A673 (cell line): ENCODE data around the gene INO80C. TPM values are rescaled to one million over a fixed set of nuclear protein-coding genes. Genes with fewer than 3 reads are reported as not detected.

ENCODE experiments used
- BruUV-seq: library from RNA; stranded (reverse); fragments of 400-500 nt; replicated peaks from 2 replicates; lab custom pipeline; 2021; lab: Mats Ljungman, UMichigan
- CTCF ChIA-PET: fragments of 300-600 bp; sonication (Branson Sonifier 250); formaldehyde crosslinking; loops from one replicate; lab custom pipeline; 2022; ENCODE audit warnings: antibody characterized with exemption; lab: Charles Lee
- POLR2A ChIA-PET: fragments of 300-600 bp; sonication (Branson Sonifier 250); formaldehyde crosslinking; loops from one replicate; lab custom pipeline; 2022; ENCODE audit warnings: antibody characterized with exemption; ENCODE audit not compliant: low non-redundant PET; lab: Charles Lee
- DNase-seq: peaks from one replicate; pipeline ENCODE4 v3.0.0-alpha.2; 2015; ENCODE audit warnings: low spot score
- H3K27ac ChIP-seq: fragments of 200-600 bp; sonication (generic); 2 replicates; pipeline ENCODE4 v1.5.1; 2016; ENCODE audit warnings: mixed run types, low read depth, mild to moderate bottlenecking, mixed read lengths, antibody characterized with exemption, low read length; ENCODE audit not compliant: poor library complexity, severe bottlenecking
- H3K27me3 ChIP-seq: fragments of 200-600 bp; sonication (generic); replicated peaks from 2 replicates; pipeline ENCODE4 v1.6.1; 2017; ENCODE audit warnings: mixed run types, low read depth, mild to moderate bottlenecking, mixed read lengths, antibody characterized with exemption, low read length; ENCODE audit not compliant: insufficient read depth, poor library complexity
- H3K36me3 ChIP-seq: fragments of 200-600 bp; sonication (generic); 2 replicates; pipeline ENCODE4 v1.6.1; 2016; ENCODE audit warnings: mixed run types, mild to moderate bottlenecking, mixed read lengths, antibody characterized with exemption, low read length; ENCODE audit not compliant: insufficient read depth, poor library complexity, severe bottlenecking
- H3K4me1 ChIP-seq: fragments of 200-600 bp; sonication (generic); 2 replicates; pipeline ENCODE4 v1.6.1; 2017; ENCODE audit warnings: mixed run types, mild to moderate bottlenecking, mixed read lengths, antibody characterized with exemption, low read length; ENCODE audit not compliant: insufficient read depth, poor library complexity, severe bottlenecking
- H3K4me3 ChIP-seq: fragments of 200-600 bp; sonication (generic); 2 replicates; pipeline ENCODE4 v1.5.1; 2016; ENCODE audit warnings: low read depth, mixed run types, mild to moderate bottlenecking, mixed read lengths, low read length; ENCODE audit not compliant: poor library complexity, severe bottlenecking
- H3K9me3 ChIP-seq: fragments of 200-600 bp; sonication (generic); 2 replicates; pipeline ENCODE4 v1.6.1; 2016; ENCODE audit warnings: mixed run types, low read depth, mild to moderate bottlenecking, mixed read lengths, antibody characterized with exemption, low read length; ENCODE audit not compliant: poor library complexity, severe bottlenecking
- CTCF ChIP-seq: fragments of 300-800, 200-600 bp; sonication (generic); conservative IDR thresholded peaks from 2 replicates; pipeline ENCODE4 v1.5.1; 2017; ENCODE audit warnings: low read depth, mild to moderate bottlenecking, antibody characterized with exemption, low read length, moderate library complexity, mixed read lengths
- EZH2 ChIP-seq: fragments of 200-600 bp; sonication (generic); IDR thresholded peaks from 2 replicates; pipeline ENCODE4 v1.6.1; 2017; ENCODE audit warnings: borderline replicate concordance, low read depth, mild to moderate bottlenecking, mixed read lengths, antibody characterized with exemption, low read length; ENCODE audit not compliant: poor library complexity, severe bottlenecking
- intact Hi-C: fragments of 100-400 bp; cut with micrococcal nuclease; formaldehyde crosslinking; loops from one replicate; pipeline ENCODE4 v1.10.0; 2022; ENCODE audit not compliant: unreplicated experiment
- total RNA-seq: library from RNA; stranded (reverse); gene quantifications from 2 replicates; pipeline ENCODE4 v1.2.3, GENCODE V29; 2021

INO80C gene
- total RNA-seq, 1 experiment from 2014 or later = 36.6 TPM

DNA sequence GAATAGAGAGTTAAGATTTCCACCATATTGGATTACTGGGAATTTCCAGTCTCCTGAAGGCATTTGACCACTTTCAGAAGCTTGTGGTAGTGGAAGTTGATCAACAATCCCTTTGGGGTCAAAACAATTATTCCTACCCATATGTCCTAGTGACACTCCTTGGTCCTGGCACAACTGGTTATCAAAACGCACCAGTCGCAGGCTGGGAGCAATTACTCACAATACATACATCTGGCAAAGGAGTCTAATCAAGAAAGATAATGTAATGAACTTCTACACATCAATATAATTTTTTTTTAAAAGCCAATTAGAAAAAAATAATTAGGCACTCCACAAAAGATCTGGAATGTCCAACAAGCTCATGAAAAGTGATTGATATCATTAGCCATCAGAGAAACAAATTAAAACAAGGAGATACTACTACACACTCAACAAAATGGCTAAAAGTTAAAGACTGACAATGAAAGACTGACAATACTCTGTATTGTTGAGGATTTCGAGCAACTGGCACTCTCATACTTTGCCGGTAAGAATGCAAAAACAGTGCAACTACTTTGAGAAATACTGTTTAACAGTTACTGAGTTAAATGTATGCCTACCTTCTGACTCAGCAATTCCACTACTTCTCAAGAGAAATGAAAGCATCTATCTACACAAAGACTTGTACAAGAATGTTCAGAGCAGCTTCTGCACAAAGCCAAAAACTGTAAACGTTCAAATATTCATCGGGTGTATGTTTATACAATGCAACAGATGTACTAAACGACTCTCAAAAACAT, 2.0 kb downstream of the INO80C start:
- Histone ChIP-seq H3K36me3 (no peaks in the 10 kb centered on the region), H3K27me3 (no peaks in the 10 kb centered on the region), H3K27ac (no peak overlapping the region), H3K4me1 (peaks cover 19% of the 10 kb centered on the region), H3K9me3 (no peaks in the 10 kb centered on the region), H3K4me3 (no peak overlapping the region)
- no peak for TF ChIP-seq EZH2
- no peak for TF ChIP-seq CTCF
- ChIA-PET CTCF (no interaction called here), POLR2A (no interaction called here)
- intact Hi-C loops = no loop called here
- no peak for DNase-seq
- no TSS peak for BruUV-seq

GRCh38 chr18:35494251-35495220, 3.2 kb downstream of the INO80C start:
- ChIA-PET POLR2A (interaction anchor here (0.6 kb wide), 1 partner anchor 12 kb away, joined by 3 read pairs; no protein-coding TSS in a partner anchor), CTCF (no interaction called here)
- intact Hi-C loops = no loop called here
- no peak for DNase-seq
- Histone ChIP-seq H3K27me3 (no peaks in the 10 kb centered on the region), H3K9me3 (no peaks in the 10 kb centered on the region), H3K4me1 (peaks cover 21% of the 10 kb centered on the region), H3K27ac (no peak overlapping the region), H3K36me3 (no peaks in the 10 kb centered on the region), H3K4me3 (no peak overlapping the region)
- BruUV-seq = no TSS peak
- TF ChIP-seq CTCF (no peak), EZH2 (no peak)

DNA sequence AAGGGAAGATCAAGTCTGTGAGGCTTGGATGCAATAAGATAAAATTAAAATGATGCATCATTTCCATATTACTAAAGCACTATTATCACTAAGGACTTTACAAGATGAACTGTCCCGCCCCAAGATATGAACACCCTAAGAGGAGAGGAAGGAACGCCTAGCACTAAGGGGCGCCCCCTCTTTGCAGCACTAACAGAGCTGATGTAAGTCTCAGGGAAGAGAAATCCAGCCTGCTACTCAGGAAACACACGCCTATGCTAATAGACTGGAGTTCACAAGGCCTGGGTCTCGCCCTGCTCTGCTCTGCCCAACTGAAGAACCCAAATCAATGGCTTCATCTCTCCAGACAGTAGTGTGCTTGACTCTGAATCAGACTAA, 6.1 kb downstream of the INO80C start:
- no peaks in the 10 kb centered on the region for H3K9me3 ChIP-seq
- DNase-seq = peak; percentile 45
- H3K36me3 ChIP-seq = no peaks in the 10 kb centered on the region
- peaks cover 18% of the 10 kb centered on the region for H3K4me1 ChIP-seq
- intact Hi-C loops = no loop called here
- no TSS peak for BruUV-seq
- CTCF ChIA-PET = no interaction called here
- H3K27ac ChIP-seq = peak overlapping the region; percentile 63
- H3K27me3 ChIP-seq = no peaks in the 10 kb centered on the region
- no peak overlapping the region for H3K4me3 ChIP-seq
- POLR2A ChIA-PET = no interaction called here
- TF ChIP-seq CTCF (no peak), EZH2 (no peak)
